GM12878 (cell line): ENCODE results near the gene SSBP2. TPM values are rescaled to one million over a fixed set of nuclear protein-coding genes. Genes with fewer than 3 reads are reported as not detected.
A peak's percentile ranks its signal among the peaks of the same experiment; 100 is the strongest.

ENCODE experiments used
- ATAC-seq: fragments of 200-7000 bp; cut with Tn5 transposase; 3 replicates; pipeline ENCODE4 v1.9.1; 2020; ENCODE audit warnings: mild to moderate bottlenecking, moderate library complexity
- BruUV-seq: library from RNA; stranded (reverse); fragments of 400-500 nt; replicated peaks from 2 replicates; lab custom pipeline; 2021; lab: Mats Ljungman, UMichigan
- CTCF ChIA-PET: fragments of 300-600 bp; sonication (Branson Sonifier 250); formaldehyde crosslinking; extraction: SDS; loops from one replicate; lab custom pipeline; 2021; ENCODE audit warnings: inconsistent platforms; lab: Yijun Ruan, JAX
- POLR2A ChIA-PET: fragments of 350-600 bp; formaldehyde crosslinking; extraction: SDS; loops from one replicate; lab custom pipeline; 2021; ENCODE audit warnings: inconsistent platforms; lab: Charles Lee
- RAD21 ChIA-PET: fragments of 300-600 bp; sonication (Branson Sonifier 250); formaldehyde crosslinking; loops from one replicate; lab custom pipeline; 2023; ENCODE audit warnings: antibody characterized with exemption; ENCODE audit not compliant: unreplicated experiment; lab: Charles Lee
- SMC1A ChIA-PET: fragments of 300-600 bp; sonication (Branson Sonifier 250); formaldehyde crosslinking; loops from one replicate; lab custom pipeline; 2023; ENCODE audit not compliant: unreplicated experiment, uncharacterized antibody; lab: Charles Lee
- DNase-seq: peaks from one replicate; pipeline ENCODE4 v3.0.0-alpha.2; 2011; ENCODE audit warnings: low read depth, low spot score
- FAIRE-seq: peaks from 3 replicates; lab custom pipeline; 2011; peaks lifted over from hg19 to GRCh38; lab: Jason Lieb, UNC
- H2AFZ ChIP-seq: 2 replicates; pipeline ENCODE4 v1.6.0; 2011; ENCODE audit warnings: low read depth, low read length, control low read depth; ENCODE audit not compliant: control insufficient read depth
- H3K27ac ChIP-seq: 2 replicates; pipeline ENCODE4 v1.5.1; 2011; ENCODE audit warnings: control low read depth; ENCODE audit not compliant: control insufficient read depth, insufficient read depth
- H3K27me3 ChIP-seq, 2 experiments: replicated peaks in 1 of 2; 2 replicates each; pipeline versions ENCODE4 v1.6.0 to v1.6.1; 2011; ENCODE audit warnings: low read length in 1 of 2; ENCODE audit not compliant: control insufficient read depth in 2 of 2, insufficient read depth in 2 of 2
- H3K36me3 ChIP-seq, 2 experiments: 2 replicates each; pipeline ENCODE4 v1.5.1; 2011; ENCODE audit warnings: low read length in 1 of 2; ENCODE audit not compliant: control insufficient read depth in 2 of 2, insufficient read depth in 2 of 2
- H3K4me1 ChIP-seq: 2 replicates; pipeline ENCODE4 v1.6.1; 2011; ENCODE audit warnings: mild to moderate bottlenecking, low read length, moderate library complexity, mixed read lengths; ENCODE audit not compliant: control insufficient read depth, insufficient read depth
- H3K4me2 ChIP-seq: 2 replicates; pipeline ENCODE4 v1.6.0; 2011; ENCODE audit warnings: control low read depth; ENCODE audit not compliant: control insufficient read depth, insufficient read depth
- H3K4me3 ChIP-seq: fragments of 200-600 bp; sonication (generic); 2 replicates; pipeline ENCODE4 v1.5.1; 2016
- H3K79me2 ChIP-seq: 2 replicates; pipeline ENCODE4 v1.6.0; 2011; ENCODE audit warnings: low read length; ENCODE audit not compliant: control insufficient read depth, insufficient read depth
- H3K9ac ChIP-seq: 2 replicates; pipeline ENCODE4 v1.8.0; 2011; ENCODE audit warnings: low read length, control low read depth, mixed read lengths; ENCODE audit not compliant: control insufficient read depth, insufficient read depth
- H3K9me3 ChIP-seq: replicated peaks from 3 replicates; pipeline ENCODE4 v1.5.1; 2011; ENCODE audit warnings: mild to moderate bottlenecking, low read length; ENCODE audit not compliant: control insufficient read depth, insufficient read depth
- H4K20me1 ChIP-seq: 2 replicates; pipeline ENCODE4 v1.6.0; 2011; ENCODE audit not compliant: control insufficient read depth, insufficient read depth
- MLLT1 ChIP-seq: fragments of 450-650 bp; IDR thresholded peaks from 2 replicates; pipeline ENCODE4 v1.6.1; 2016; ENCODE audit warnings: mild to moderate bottlenecking
- MTA3 ChIP-seq: IDR thresholded peaks from 2 replicates; pipeline ENCODE4 v1.6.1; 2012; ENCODE audit warnings: low read length, inconsistent platforms, borderline replicate concordance
- NR2F1 ChIP-seq: fragments of 450-650 bp; conservative IDR thresholded peaks from 2 replicates; pipeline ENCODE4 v1.6.1; 2017; ENCODE audit warnings: mild to moderate bottlenecking
- ZNF24 ChIP-seq: fragments of 450-650 bp; IDR thresholded peaks from 2 replicates; pipeline ENCODE4 v1.6.1; 2017; ENCODE audit warnings: antibody characterized with exemption, mild to moderate bottlenecking
- WGBS: methylation state at CpG from one replicate; pipeline ENCODE4 v1.1.6; 2016; ENCODE audit warnings: low lambda C conversion rate; ENCODE audit not compliant: insufficient replicate concordance, insufficient coverage; ENCODE audit errors: missing lambda C conversion rate; 5-methylcytosine and 5-hydroxymethylcytosine counted together
- in situ Hi-C: fragments of 300-500 bp; cut with MboI; formaldehyde crosslinking; loops from 9 replicates; pipeline ENCODE4 v1.14.3; 2018; ENCODE audit warnings: mixed read lengths
- intact Hi-C: fragments of 100-400 bp; cut with micrococcal nuclease; formaldehyde crosslinking; loops from one replicate; pipeline ENCODE4 v1.14.2; 2022; ENCODE audit not compliant: unreplicated experiment
- polyA plus RNA-seq, 11 experiments: library from polyadenylated mRNA; depleted of rRNA in 4 of 11; unstranded in 6 of 11; stranded (reverse) in 5 of 11; fragments of >200 nt; fragmentation: Nextera tagmentation in 4 of 11; fragmentation: Illumina TruSeq in 1 of 11; extraction: Ambion mirVana in 4 of 11; extraction: Trizol in 1 of 11; gene quantifications; 1 replicate in 1 of 11; 2 replicates in 10 of 11; pipeline versions ENCODE4 v1.2.1 to v1.2.3, GENCODE V29; 2011 to 2016; ENCODE audit warnings: inconsistent platforms in 2 of 11, missing spikeins in 2 of 11, low read depth in 1 of 11
- total RNA-seq, 4 experiments: library from RNA; depleted of rRNA in 3 of 4; stranded (reverse); fragments of >200 nt in 3 of 4; fragmentation: Illumina TruSeq in 1 of 4; extraction: Trizol in 1 of 4; gene quantifications; 2 replicates each; pipeline versions ENCODE4 v1.2.1 to v1.2.3, GENCODE V29; 2013 to 2021
- TF ChIP-seq, protein P1 (sequence below): fragments of 150-350 bp; IDR thresholded peaks from 2 replicates; pipeline ENCODE4 v1.6.1; 2014; ENCODE audit warnings: mild to moderate bottlenecking, low read depth, low read length

Gene SSBP2
- total and polyA plus RNA-seq, 10 of the 15 experiments (the other 5 are each of a cell fraction or from before 2014, with no cell fraction given) = 52.2 to 132 (median 110) TPM

DNA sequence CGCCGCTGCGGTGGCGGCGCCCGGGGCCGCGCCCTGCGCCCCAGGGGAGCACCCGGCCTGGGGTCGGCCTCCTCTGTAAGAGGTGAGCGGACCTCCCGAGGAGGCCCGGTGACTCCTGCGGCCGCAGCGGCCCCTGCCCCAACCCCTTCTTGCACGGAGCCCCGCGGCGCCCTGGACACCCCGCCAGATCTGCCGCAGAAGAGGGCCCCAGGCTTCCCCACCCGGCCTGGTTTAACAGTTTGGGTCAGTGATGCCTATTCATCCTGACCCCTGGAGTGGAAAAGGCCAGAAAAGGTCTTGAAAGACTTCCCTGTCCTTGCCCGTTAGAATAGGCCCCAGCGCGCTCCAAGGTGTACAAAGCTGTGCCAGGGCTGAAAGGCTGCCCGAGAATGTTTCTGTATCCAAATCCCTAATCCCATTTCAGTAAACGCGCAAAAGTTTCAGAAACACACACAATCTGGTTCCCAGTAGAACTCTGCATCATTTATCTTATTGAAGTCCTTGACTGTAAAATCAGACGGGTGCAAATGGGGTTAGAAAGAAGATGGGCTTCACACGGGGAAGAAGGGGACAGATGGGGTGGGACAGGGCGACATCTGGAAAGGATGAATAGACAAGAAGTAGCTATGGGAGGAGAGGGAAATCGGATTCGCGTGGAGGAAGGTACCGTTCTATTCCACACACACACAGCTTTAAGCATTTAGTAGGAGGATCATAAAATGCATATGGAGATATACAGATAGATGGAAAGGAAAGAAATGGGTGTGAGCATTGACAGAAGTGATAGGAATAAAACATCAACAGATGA lies 1.1 kb upstream of the SSBP2 start:
- Histone ChIP-seq H3K79me2 (peaks cover 33% of the 10 kb centered on the region), H3K27me3 (no peaks in the 10 kb centered on the region), H3K9me3 (no peaks in the 10 kb centered on the region), H3K4me2 (peak overlapping the region; percentile 98), H3K36me3 (no peaks in the 10 kb centered on the region), H3K4me3 (peak overlapping the region; percentile 78), H3K9ac (peak overlapping the region; percentile 97), H4K20me1 (no peaks in the 10 kb centered on the region), H3K4me1 (peaks cover 3% of the 10 kb centered on the region; the same call in 1 of the 2 replicates), H2AFZ (peak overlapping the region; percentile 89), H3K27ac (peak overlapping the region; percentile 95)
- DNase-seq = no peak
- peak; percentile 57 for FAIRE-seq
- SMC1A ChIA-PET = interaction anchor here (1.4 to 6.7 kb wide), 5 partner anchors 27 to 416 kb away, joined by 8 to 56 read pairs (median 11); no protein-coding TSS in a partner anchor
- CTCF ChIA-PET = interaction anchor here (1.1 to 3.5 kb wide), 4 partner anchors 27 to 449 kb away, joined by 3 to 23 read pairs (median 4); no protein-coding TSS in a partner anchor
- in situ Hi-C loops = no loop called here
- BruUV-seq = no TSS peak
- POLR2A ChIA-PET = interaction anchor here (0.6 to 3.2 kb wide), 5 partner anchors 11 to 443 kb away, joined by 3 to 35 read pairs (median 6); no protein-coding TSS in a partner anchor
- 34% methylated on average over 35 of the region's 37 CpGs for WGBS
- TF ChIP-seq, protein P1, sequence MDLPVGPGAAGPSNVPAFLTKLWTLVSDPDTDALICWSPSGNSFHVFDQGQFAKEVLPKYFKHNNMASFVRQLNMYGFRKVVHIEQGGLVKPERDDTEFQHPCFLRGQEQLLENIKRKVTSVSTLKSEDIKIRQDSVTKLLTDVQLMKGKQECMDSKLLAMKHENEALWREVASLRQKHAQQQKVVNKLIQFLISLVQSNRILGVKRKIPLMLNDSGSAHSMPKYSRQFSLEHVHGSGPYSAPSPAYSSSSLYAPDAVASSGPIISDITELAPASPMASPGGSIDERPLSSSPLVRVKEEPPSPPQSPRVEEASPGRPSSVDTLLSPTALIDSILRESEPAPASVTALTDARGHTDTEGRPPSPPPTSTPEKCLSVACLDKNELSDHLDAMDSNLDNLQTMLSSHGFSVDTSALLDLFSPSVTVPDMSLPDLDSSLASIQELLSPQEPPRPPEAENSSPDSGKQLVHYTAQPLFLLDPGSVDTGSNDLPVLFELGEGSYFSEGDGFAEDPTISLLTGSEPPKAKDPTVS = no peak
- TF ChIP-seq MTA3 = 0 out of 2 replicates have a peak, but pooled peaks have one; percentile 28
- TF ChIP-seq ZNF24 = 0 out of 2 replicates have a peak, but pooled peaks have one; percentile 3
- TF ChIP-seq MLLT1 = peak; percentile 37; the same call in 1 of the 2 replicates
- peak; percentile 41; the same call in 1 of the 2 replicates for TF ChIP-seq NR2F1
- RAD21 ChIA-PET = interaction anchor here (0.6 to 5.8 kb wide), 10 partner anchors 25 to 416 kb away, joined by 3 to 79 read pairs (median 8); no protein-coding TSS in a partner anchor
- no peak for ATAC-seq
- intact Hi-C loops = loop anchor here (1.0 to 10.0 kb wide), 6 partner anchors 99 to 473 kb away; no protein-coding TSS in a partner anchor
